GM18505 (cell line): Measurements from ENCODE around the gene RTN1.

Experiments used
- ATAC-seq: cut with Tn5 transposase; IDR thresholded peaks from one replicate; pipeline ENCODE4 v1.9.1; 2021; ENCODE audit not compliant: unreplicated experiment
- POLR2A ChIP-seq: IDR thresholded peaks from 4 replicates; pipeline ENCODE4 v1.6.1; 2011; ENCODE audit warnings: borderline replicate concordance; ENCODE audit not compliant: insufficient read depth, insufficient read length; ENCODE audit errors: extremely low read depth

Gene RTN1

DNA sequence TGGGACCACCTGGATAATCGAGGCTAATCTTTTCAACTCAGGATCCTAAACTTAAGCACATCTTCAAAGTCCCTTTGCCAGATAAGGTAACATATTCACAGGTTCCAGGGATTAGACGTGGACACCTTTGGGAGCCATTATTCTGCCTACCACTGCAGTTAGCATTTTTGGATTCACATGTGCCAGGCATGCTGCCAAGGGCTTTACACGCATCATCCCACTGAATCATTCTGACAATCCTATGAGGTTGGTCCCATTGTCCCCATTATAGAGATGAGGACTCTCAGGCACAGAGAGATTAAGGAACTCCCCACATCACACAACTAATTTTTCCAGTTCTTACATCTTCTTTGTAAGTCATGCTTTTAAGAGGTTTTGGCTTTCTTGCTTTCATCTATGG lies 34.5 kb downstream of the RTN1 start:
- TF ChIP-seq POLR2A = no peak
- ATAC-seq = no peak

DNA sequence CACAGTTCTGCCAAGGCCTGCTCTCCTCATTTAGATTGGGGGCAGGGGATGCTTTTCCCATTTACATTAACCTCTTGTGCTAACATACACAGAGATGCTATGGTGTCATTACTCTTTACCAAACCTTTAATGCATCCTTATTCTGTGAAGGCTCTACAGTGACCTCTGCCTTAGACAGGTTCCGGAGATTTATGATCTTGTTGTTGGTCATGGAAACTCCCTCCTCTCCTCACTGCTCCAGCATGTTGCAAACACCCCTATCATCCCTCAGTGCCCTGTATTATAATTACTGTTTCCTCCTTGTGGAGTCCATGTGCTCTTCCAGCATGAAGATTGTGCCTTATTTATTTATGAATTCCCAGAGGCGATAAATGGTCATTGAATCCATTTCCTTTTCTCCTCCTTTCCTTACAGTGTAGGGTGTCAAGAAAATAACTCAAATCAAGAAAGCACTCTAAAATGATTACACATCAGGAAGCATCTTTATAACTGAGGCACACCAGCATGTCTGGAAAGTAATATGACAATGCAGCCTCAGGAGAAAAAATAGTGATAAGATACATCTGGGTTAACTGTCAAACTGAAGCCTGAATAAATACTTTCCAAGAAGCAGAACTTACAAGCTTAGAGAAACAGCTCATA lies 37.8 kb downstream of the RTN1 start:
- no peak for ATAC-seq
- no peak for TF ChIP-seq POLR2A

DNA sequence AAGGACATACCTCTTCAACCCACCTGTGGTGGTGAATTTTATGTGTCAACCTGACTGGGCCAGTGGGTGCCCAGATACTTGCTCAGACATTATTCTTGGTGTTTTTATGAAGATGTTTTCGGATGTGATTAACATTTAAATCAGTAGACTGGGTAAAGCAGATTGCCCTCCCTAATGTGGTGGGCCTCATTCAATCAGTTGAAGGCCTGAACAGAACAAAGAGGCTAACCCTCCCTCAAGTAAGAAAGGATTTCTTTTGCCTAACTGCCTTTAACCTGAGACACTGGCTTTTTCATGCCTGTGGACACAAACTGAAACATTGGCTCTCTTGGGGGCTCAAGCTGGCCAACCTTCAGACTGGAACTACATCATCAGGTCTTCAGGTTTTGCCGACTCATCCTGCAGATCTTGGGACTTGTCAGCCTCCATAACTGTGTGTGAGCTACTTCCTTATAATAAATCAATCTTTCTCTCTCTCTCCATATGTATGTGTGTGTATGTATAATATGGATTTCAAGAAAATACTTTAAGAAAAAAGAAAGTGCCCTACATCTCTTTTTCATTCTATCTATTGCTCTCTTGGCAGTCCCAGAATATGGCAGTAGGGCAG lies 39.4 kb downstream of the RTN1 start:
- ATAC-seq = no peak
- TF ChIP-seq POLR2A = no peak

- ATAC-seq = no peak
- TF ChIP-seq POLR2A = no peak
Observed at GRCh38 chr14:59830338-59830734, 40.2 kb downstream of the RTN1 start.

- no peak for TF ChIP-seq POLR2A
- ATAC-seq = no peak
Observed at GRCh38 chr14:59829469-59830337, 40.9 kb downstream of the RTN1 start.

DNA sequence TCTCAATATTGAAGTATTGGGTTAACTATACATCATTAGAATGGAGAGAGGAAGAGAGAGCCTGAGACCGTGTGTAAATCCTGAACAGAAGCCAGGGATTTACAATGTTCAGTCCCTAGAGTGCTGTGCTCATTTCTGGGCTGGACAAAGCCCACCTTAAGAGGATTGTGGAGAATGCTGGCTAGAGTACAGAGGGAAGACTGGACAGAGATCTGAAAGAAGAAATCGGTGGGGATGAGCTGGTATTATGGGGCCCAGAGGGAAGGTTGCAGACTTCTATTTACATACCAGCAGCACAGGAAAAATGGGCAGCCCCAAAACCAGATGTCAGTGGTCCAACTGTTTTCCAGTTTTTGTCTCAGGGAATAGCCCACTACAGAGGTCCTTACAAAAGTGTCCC lies 42.3 kb downstream of the RTN1 start:
- no peak for ATAC-seq
- TF ChIP-seq POLR2A = no peak

GRCh38 chr14:59827401-59827800 lies 43.2 kb downstream of the RTN1 start:
- ATAC-seq = no peak
- no peak for TF ChIP-seq POLR2A

GRCh38 chr14:59826150-59826549 lies 44.4 kb downstream of the RTN1 start:
- no peak for ATAC-seq
- no peak for TF ChIP-seq POLR2A

DNA sequence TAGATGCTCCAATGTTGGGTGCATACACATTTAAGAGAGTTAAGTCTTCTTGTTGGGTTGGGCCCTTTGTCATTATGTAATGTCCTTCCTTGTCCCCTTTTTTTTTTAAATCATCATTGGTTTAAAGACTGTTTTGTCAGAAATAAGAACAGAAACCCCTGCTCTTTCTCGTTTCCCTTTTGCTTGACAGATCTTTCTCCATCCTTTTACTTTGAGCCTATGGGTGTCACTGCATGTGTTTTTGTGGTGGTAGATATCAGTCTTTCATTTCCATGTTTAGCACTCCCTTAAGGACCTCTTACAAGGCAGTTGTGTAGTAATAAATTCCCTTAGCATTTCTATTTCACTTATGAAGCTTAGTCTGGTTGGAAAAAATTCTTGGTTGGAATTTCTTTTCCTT lies 47.4 kb downstream of the RTN1 start:
- no peak for TF ChIP-seq POLR2A
- ATAC-seq = peak; percentile 74

DNA sequence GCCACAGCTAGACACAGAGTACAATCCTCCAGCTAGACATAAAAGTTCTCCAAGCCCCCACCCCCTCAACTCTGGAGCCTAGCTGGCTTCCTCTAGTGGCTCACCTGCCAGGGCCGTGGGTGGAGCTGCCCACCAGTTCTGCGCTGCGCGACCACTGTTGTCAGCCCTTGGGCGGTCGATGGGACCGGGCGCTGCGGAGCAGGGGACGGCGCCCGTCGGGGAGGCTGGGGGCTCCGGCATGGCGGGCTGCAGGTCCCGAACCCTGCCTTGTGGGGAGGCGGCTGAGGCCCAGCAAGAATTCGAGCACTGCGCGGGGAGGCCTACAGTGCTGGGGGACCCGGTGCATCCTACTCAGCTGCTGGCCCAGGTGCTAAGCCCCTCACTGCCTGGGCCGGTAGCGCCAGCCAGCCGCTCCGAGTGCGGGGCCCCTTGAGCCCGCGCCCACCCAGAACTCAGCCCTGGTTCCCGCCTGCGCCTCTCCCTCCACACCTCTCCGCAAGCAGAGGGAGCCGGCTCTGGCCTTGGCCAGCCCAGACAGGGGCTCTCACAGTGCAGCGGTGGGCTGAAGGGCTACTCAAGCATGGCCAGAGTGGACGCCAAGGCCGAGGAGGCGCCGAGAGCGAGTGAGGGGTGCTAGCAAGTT lies 51.0 kb downstream of the RTN1 start:
- no peak for ATAC-seq
- no peak for TF ChIP-seq POLR2A

- no peak for TF ChIP-seq POLR2A
- no peak for ATAC-seq
Observed at GRCh38 chr14:59816941-59817340, 53.6 kb downstream of the RTN1 start.

GRCh38 chr14:59814988-59815387 lies 55.6 kb downstream of the RTN1 start:
- no peak for ATAC-seq
- no peak for TF ChIP-seq POLR2A

DNA sequence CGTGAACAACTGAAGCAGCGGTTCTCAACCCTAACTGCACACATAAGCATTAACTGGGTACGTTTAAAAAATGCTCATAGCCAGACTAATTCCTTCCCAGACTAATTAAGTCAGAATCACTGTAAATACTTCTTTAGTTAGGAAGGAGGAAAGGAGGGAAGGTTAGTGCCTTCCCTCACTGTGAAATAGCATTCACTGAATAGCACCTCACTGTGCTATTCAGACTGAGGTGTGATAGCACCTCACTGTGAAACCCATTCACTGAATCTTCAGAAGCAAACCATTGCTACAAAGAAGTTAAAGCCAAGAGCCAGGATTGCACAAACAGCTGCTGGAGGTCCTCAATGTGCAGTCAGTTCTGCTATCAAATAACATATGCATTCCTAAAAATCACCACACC lies 58.8 kb downstream of the RTN1 start:
- ATAC-seq = no peak
- no peak for TF ChIP-seq POLR2A
